Osteoblast (primary cell): ENCODE results near the gene UBE2L6. TPM values are rescaled to one million over a fixed set of nuclear protein-coding genes. Genes with fewer than 3 reads are reported as not detected.

ENCODE experiments used
- DNase-seq: peaks from one replicate; pipeline ENCODE4 v3.0.0; 2011; ENCODE audit warnings: low spot score, mixed read lengths; ENCODE audit not compliant: insufficient read length; ENCODE audit errors: missing footprints
- H2AFZ ChIP-seq: 2 replicates; pipeline ENCODE4 v1.6.0; 2011; ENCODE audit warnings: mild to moderate bottlenecking, low read length
- H3K27ac ChIP-seq: 2 replicates; pipeline ENCODE4 v1.5.1; 2011; ENCODE audit warnings: mild to moderate bottlenecking, low read depth, low read length, moderate library complexity
- H3K27me3 ChIP-seq: 2 replicates; pipeline ENCODE4 v1.6.0; 2012; ENCODE audit warnings: mild to moderate bottlenecking, control low read depth, inconsistent platforms, low read length, moderate library complexity; ENCODE audit not compliant: insufficient read depth
- H3K36me3 ChIP-seq: 2 replicates; pipeline ENCODE4 v1.5.1; 2011; ENCODE audit warnings: mild to moderate bottlenecking, low read length, control low read depth, moderate library complexity; ENCODE audit not compliant: insufficient read depth
- H3K4me1 ChIP-seq: 2 replicates; pipeline ENCODE4 v1.5.1; 2011; ENCODE audit warnings: mild to moderate bottlenecking, low read length, control low read depth, moderate library complexity; ENCODE audit not compliant: insufficient read depth
- H3K4me2 ChIP-seq: 2 replicates; pipeline ENCODE4 v1.6.0; 2011; ENCODE audit warnings: mild to moderate bottlenecking, low read length; ENCODE audit not compliant: insufficient read depth
- H3K4me3 ChIP-seq: fragments of 200-600 bp; sonication (generic); 3 replicates; pipeline ENCODE4 v1.5.1; 2012; ENCODE audit warnings: mild to moderate bottlenecking, low read length, inconsistent platforms; ENCODE audit not compliant: insufficient read depth
- H3K79me2 ChIP-seq: 2 replicates; pipeline ENCODE4 v1.6.0; 2012; ENCODE audit warnings: mild to moderate bottlenecking, low read length, control low read depth, inconsistent platforms; ENCODE audit not compliant: insufficient read depth
- H3K9me3 ChIP-seq: 2 replicates; pipeline ENCODE4 v1.5.1; 2011; ENCODE audit warnings: low read depth, low read length, control low read depth
- H4K20me1 ChIP-seq: 2 replicates; pipeline ENCODE4 v1.6.0; 2012; ENCODE audit warnings: mild to moderate bottlenecking, low read length, control low read depth; ENCODE audit not compliant: insufficient read depth
- total RNA-seq: library from RNA; depleted of rRNA; stranded (reverse); fragments of >200 nt; gene quantifications from 2 replicates; pipeline ENCODE4 v1.2.3, GENCODE V29; 2012
- TF ChIP-seq, protein P1 (sequence below): IDR thresholded peaks from 2 replicates; pipeline ENCODE4 v1.5.1; 2011; ENCODE audit warnings: mild to moderate bottlenecking, low read depth, low read length, moderate library complexity; ENCODE audit errors: extremely low read depth

UBE2L6 gene
- total RNA-seq, 1 donor: 65.9 TPM

- H3K79me2 ChIP-seq: no peaks in the 10 kb centered on the region
- no peak overlapping the region for H2AFZ ChIP-seq
- no peak overlapping the region for H3K4me3 ChIP-seq
- no peak for DNase-seq
- no peak overlapping the region for H3K4me2 ChIP-seq
- H3K36me3 ChIP-seq: peaks cover under 1% of the 10 kb centered on the region
- H4K20me1 ChIP-seq: peaks cover 4% of the 10 kb centered on the region
- H3K27ac ChIP-seq: no peak overlapping the region
- H3K4me1 ChIP-seq: no peaks in the 10 kb centered on the region
- no peaks in the 10 kb centered on the region for H3K9me3 ChIP-seq
- TF ChIP-seq, protein P1, sequence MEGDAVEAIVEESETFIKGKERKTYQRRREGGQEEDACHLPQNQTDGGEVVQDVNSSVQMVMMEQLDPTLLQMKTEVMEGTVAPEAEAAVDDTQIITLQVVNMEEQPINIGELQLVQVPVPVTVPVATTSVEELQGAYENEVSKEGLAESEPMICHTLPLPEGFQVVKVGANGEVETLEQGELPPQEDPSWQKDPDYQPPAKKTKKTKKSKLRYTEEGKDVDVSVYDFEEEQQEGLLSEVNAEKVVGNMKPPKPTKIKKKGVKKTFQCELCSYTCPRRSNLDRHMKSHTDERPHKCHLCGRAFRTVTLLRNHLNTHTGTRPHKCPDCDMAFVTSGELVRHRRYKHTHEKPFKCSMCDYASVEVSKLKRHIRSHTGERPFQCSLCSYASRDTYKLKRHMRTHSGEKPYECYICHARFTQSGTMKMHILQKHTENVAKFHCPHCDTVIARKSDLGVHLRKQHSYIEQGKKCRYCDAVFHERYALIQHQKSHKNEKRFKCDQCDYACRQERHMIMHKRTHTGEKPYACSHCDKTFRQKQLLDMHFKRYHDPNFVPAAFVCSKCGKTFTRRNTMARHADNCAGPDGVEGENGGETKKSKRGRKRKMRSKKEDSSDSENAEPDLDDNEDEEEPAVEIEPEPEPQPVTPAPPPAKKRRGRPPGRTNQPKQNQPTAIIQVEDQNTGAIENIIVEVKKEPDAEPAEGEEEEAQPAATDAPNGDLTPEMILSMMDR: no peak
- no peaks in the 10 kb centered on the region for H3K27me3 ChIP-seq
These were observed 44.1 kb downstream of the UBE2L6 start for GRCh38 chr11:57523419-57523818.

GRCh38 chr11:57521116-57521515 is 46.4 kb downstream of the UBE2L6 start:
- Histone ChIP-seq H3K4me2 (no peak overlapping the region), H4K20me1 (no peaks in the 10 kb centered on the region), H3K9me3 (no peaks in the 10 kb centered on the region), H3K4me3 (no peak overlapping the region), H3K79me2 (no peaks in the 10 kb centered on the region), H2AFZ (no peak overlapping the region), H3K27ac (no peak overlapping the region), H3K27me3 (no peaks in the 10 kb centered on the region), H3K36me3 (no peaks in the 10 kb centered on the region), H3K4me1 (peaks cover 2% of the 10 kb centered on the region)
- TF ChIP-seq, protein P1: no peak
- no peak for DNase-seq

- H3K36me3 ChIP-seq: no peaks in the 10 kb centered on the region
- H4K20me1 ChIP-seq: no peaks in the 10 kb centered on the region
- peaks cover 4% of the 10 kb centered on the region for H3K4me1 ChIP-seq
- H3K4me3 ChIP-seq: peak overlapping the region; percentile 91
- peak overlapping the region; percentile 94 for H3K4me2 ChIP-seq
- H3K79me2 ChIP-seq: no peaks in the 10 kb centered on the region
- no peaks in the 10 kb centered on the region for H3K9me3 ChIP-seq
- DNase-seq: no peak
- H2AFZ ChIP-seq: peak overlapping the region; percentile 96
- peak overlapping the region; percentile 23 for H3K27ac ChIP-seq
- TF ChIP-seq, protein P1: no peak
- H3K27me3 ChIP-seq: no peaks in the 10 kb centered on the region
These were observed 51.4 kb downstream of the UBE2L6 start for GRCh38 chr11:57516061-57516443.

GRCh38 chr11:57515332-57516060 is 52.0 kb downstream of the UBE2L6 start, which contains the start of gene SLC43A1:
Gene SLC43A1, minus strand, starts transcription at chr11:57515702. Its CDS starts 1,591 bp downstream, at chr11:57514111.
- no peaks in the 10 kb centered on the region for H3K27me3 ChIP-seq
- no peaks in the 10 kb centered on the region for H3K9me3 ChIP-seq
- no peaks in the 10 kb centered on the region for H3K36me3 ChIP-seq
- no peaks in the 10 kb centered on the region for H3K79me2 ChIP-seq
- TF ChIP-seq, protein P1: no peak
- peak within 1 kb of the TSS; percentile 23 for H3K27ac ChIP-seq
- peak within 1 kb of the TSS; percentile 91 for H3K4me3 ChIP-seq
- H3K4me1 ChIP-seq: peaks cover 4% of the 10 kb centered on the region
- DNase-seq: peak; percentile 91
- no peaks in the 10 kb centered on the region for H4K20me1 ChIP-seq
- H2AFZ ChIP-seq: peak within 1 kb of the TSS; percentile 96
- peak within 1 kb of the TSS; percentile 94 for H3K4me2 ChIP-seq
